Colonic mucosa (tissue), 4 donors: ENCODE measurements around the gene S100A8. TPM values are rescaled to one million over a fixed set of nuclear protein-coding genes. Genes with fewer than 3 reads are reported as not detected.

ENCODE experiments used
- DNase-seq: peaks from one replicate; pipeline ENCODE4 v3.0.0-alpha.2; 2020
- H3K27ac ChIP-seq: fragments of 200-600 bp; one replicate; pipeline ENCODE4 v1.8.0; 2021
- H3K27me3 ChIP-seq: fragments of 200-600 bp; one replicate; pipeline ENCODE4 v1.8.0; 2021
- H3K36me3 ChIP-seq: fragments of 200-600 bp; one replicate; pipeline ENCODE4 v1.8.0; 2021
- H3K4me1 ChIP-seq: fragments of 200-600 bp; one replicate; pipeline ENCODE4 v1.8.0; 2021; ENCODE audit warnings: mild to moderate bottlenecking
- H3K4me3 ChIP-seq: fragments of 200-600 bp; one replicate; pipeline ENCODE4 v1.8.0; 2021
- H3K9ac ChIP-seq, 2 donors: one replicate each; pipeline ENCODE4 v1.7.0; 2013; ENCODE audit warnings: control low read depth in 2 of 2, low read depth in 2 of 2, low read length in 2 of 2
- H3K9me3 ChIP-seq: fragments of 200-600 bp; one replicate; pipeline ENCODE4 v1.8.0; 2021
- intact Hi-C: fragments of 100-400 bp; cut with DNase I; formaldehyde crosslinking; loops from one replicate; pipeline ENCODE4 v1.14.1; 2022
- total RNA-seq, 2 donors: library from RNA; stranded (reverse); fragmentation: NEBNext Ultra II Directional in 1 of 2; extraction: Animal tissue kit (Norgen Biotek cat#: 25700) in 1 of 2; gene quantifications; one replicate each; pipeline ENCODE4 v1.2.1, GENCODE V29; 2021
- TF ChIP-seq, protein P1 (sequence below): fragments of 200-600 bp; IDR thresholded peaks from one replicate; pipeline ENCODE4 v1.8.0; 2022; ENCODE audit warnings: antibody characterized with exemption, mild to moderate bottlenecking
- donor health status: healthy.
- donor health status: DM: no; HTN: no; CAD: no.
- donor health status: DM: no; HTN: no; CAD: no.

S100A8 gene
- total RNA-seq, 2 donors from 2014 or later = 0.79 to 6.9 TPM

DNA sequence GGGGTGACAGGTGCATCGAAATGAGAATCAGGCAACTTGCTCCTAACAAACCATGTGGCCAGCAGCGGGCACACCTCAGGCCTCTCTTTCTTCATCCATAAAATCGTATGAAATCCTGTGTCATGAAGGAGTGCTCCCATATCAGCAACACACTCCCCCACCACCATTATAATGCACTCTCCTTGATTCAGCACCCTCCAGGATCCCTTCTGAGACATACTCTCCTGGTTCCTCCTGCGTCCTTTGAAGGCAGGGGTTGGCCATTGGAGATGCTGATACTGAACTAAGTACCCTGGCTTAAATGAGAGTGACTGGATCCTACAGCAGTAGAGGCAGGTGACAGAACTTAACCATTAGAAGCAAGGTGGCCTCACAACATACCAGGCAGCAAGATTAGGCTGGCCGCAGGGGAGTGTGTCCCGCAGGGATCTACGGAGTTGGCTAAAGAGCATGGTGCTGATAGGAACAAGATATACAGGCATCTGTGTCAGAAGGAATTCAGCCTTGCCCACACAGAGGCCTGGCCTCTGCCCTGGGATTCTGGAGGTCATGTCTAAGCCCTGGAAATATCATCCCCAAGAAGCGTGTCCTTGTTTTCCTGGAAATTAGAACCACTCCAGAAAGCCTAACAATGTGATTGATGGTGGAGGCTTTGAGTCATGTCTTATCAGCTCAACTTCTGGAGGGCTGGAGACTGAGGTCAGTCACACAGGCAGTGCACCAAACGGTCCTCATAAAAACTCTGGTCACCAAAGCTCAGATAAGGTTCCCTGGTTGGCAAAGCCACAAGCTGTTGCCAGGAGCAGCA is 42.2 kb upstream of the S100A8 start:
- Histone ChIP-seq H3K4me1 (no peaks in the 10 kb centered on the region), H3K27me3 (no peaks in the 10 kb centered on the region), H3K36me3 (no peaks in the 10 kb centered on the region), H3K27ac (no peak overlapping the region), H3K9me3 (no peaks in the 10 kb centered on the region), H3K9ac (no peak overlapping the region), H3K4me3 (no peak overlapping the region)
- intact Hi-C loops = no loop called here
- TF ChIP-seq, protein P1, sequence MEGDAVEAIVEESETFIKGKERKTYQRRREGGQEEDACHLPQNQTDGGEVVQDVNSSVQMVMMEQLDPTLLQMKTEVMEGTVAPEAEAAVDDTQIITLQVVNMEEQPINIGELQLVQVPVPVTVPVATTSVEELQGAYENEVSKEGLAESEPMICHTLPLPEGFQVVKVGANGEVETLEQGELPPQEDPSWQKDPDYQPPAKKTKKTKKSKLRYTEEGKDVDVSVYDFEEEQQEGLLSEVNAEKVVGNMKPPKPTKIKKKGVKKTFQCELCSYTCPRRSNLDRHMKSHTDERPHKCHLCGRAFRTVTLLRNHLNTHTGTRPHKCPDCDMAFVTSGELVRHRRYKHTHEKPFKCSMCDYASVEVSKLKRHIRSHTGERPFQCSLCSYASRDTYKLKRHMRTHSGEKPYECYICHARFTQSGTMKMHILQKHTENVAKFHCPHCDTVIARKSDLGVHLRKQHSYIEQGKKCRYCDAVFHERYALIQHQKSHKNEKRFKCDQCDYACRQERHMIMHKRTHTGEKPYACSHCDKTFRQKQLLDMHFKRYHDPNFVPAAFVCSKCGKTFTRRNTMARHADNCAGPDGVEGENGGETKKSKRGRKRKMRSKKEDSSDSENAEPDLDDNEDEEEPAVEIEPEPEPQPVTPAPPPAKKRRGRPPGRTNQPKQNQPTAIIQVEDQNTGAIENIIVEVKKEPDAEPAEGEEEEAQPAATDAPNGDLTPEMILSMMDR = no peak
- no peak for DNase-seq

DNA sequence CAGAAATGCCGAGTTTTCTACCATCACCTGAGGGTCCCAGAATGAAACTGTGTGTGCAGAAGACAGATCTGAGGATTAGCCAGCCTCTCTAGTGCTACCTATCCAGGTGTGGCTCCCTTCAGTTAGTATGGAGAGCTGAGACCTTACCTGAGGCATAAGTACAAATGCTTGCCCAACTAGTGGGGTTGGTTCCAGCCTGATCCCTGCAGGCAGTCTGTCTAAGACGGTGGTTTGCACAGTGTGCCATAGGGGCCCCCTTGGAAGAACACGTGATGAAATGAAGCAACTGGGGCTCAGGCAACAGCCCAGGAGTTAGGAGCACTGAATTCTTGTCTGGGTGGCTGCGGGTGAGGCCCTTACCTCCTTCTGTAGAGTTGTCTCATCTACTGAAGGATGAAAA is 41.1 kb upstream of the S100A8 start:
- Histone ChIP-seq H3K36me3 (no peaks in the 10 kb centered on the region), H3K27me3 (no peaks in the 10 kb centered on the region), H3K9ac (no peak overlapping the region), H3K27ac (no peak overlapping the region), H3K4me1 (no peaks in the 10 kb centered on the region), H3K9me3 (no peaks in the 10 kb centered on the region), H3K4me3 (no peak overlapping the region)
- TF ChIP-seq, protein P1 = no peak
- no peak for DNase-seq
- intact Hi-C loops = no loop called here

DNA sequence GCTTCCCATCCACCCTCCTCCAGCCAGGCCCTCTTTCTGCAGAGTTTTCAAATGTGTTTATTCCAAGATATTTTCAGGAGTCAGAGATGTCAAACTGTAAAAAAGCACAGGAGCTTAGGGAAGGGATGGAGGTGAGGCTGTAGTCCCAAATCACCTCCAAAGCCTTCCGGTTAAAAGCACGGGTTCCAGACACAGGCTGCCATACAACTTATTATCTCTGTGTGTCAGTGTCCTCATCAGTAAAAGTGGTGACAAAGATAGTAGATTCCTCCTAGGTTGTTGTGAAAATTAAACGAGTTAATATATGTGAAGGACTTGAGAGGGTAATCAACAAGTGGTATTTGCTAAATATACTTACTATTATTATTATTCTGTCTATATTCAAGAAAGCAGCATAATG is 40.6 kb upstream of the S100A8 start:
- TF ChIP-seq, protein P1 = no peak
- Histone ChIP-seq H3K27me3 (no peaks in the 10 kb centered on the region), H3K4me3 (no peak overlapping the region), H3K4me1 (no peaks in the 10 kb centered on the region), H3K9me3 (no peaks in the 10 kb centered on the region), H3K36me3 (no peaks in the 10 kb centered on the region), H3K27ac (no peak overlapping the region), H3K9ac (no peak overlapping the region)
- intact Hi-C loops = no loop called here
- no peak for DNase-seq

DNA sequence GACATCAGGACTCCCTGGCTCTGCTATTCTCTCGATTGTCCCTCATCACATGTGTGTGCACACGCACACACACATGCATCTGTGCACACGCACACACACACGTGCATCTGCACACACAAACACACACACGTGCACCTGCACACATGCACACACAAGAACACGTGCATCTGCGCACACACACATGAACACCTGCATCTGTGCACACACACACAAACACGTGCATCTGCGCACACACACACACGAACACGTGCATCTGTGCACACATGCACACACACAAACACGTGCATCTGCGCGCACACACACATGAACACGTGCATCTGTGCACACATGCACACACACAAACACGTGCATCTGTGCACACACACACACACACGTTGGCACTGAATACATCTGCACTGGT is 40.1 kb upstream of the S100A8 start:
- no peak overlapping the region for H3K9ac ChIP-seq
- H3K9me3 ChIP-seq = no peaks in the 10 kb centered on the region
- no peak for DNase-seq
- H3K4me1 ChIP-seq = no peaks in the 10 kb centered on the region
- H3K27me3 ChIP-seq = no peaks in the 10 kb centered on the region
- TF ChIP-seq, protein P1 = no peak
- H3K27ac ChIP-seq = no peak overlapping the region
- H3K36me3 ChIP-seq = no peaks in the 10 kb centered on the region
- intact Hi-C loops = no loop called here
- no peak overlapping the region for H3K4me3 ChIP-seq

DNA sequence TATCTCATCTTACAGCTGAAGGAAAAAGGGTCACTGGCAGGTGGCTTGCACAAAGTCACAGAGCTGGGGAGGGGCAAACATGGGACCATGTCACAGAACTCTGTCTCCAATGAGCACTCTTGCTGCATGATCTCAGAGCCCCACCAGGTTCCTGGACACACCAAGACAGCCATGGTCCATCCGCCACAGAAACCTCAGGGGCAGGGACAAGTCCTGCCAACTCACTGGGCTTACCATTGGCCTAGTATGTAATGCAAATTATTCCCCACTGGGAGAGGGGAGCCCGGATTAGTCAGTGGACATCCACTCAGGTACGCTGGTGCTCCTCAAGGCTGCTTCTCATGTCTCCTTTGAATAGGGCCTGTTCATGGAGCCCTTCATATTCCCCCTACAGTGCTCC is 39.7 kb upstream of the S100A8 start:
- no peak for DNase-seq
- Histone ChIP-seq H3K36me3 (no peaks in the 10 kb centered on the region), H3K9me3 (no peaks in the 10 kb centered on the region), H3K27me3 (no peaks in the 10 kb centered on the region), H3K4me1 (no peaks in the 10 kb centered on the region), H3K9ac (no peak overlapping the region), H3K4me3 (no peak overlapping the region), H3K27ac (no peak overlapping the region)
- intact Hi-C loops = no loop called here
- TF ChIP-seq, protein P1 = no peak
